Keratinocyte (primary cell): ENCODE results near the gene WNT6. TPM values are rescaled to one million over a fixed set of nuclear protein-coding genes. Genes with fewer than 3 reads are reported as not detected.

Source experiments
- DNase-seq: peaks from one replicate; pipeline ENCODE4 v3.0.0-alpha.2; 2011; ENCODE audit warnings: low read depth, missing footprints, low spot score
- FAIRE-seq: peaks from 2 replicates; lab custom pipeline; 2011; peaks lifted over from hg19 to GRCh38; lab: Jason Lieb, UNC
- H2AFZ ChIP-seq: 2 replicates; pipeline ENCODE4 v1.6.0; 2012; ENCODE audit warnings: low read length, control low read depth, inconsistent platforms; ENCODE audit not compliant: control insufficient read depth
- H3K27ac ChIP-seq: 2 replicates; pipeline ENCODE4 v1.5.1; 2011; ENCODE audit warnings: low read length; ENCODE audit not compliant: control insufficient read depth, insufficient read depth
- H3K27me3 ChIP-seq: 3 replicates; pipeline ENCODE4 v1.6.0; 2011; ENCODE audit warnings: low read length; ENCODE audit not compliant: control insufficient read depth, insufficient read depth; ENCODE audit errors: extremely low read depth
- H3K36me3 ChIP-seq, 2 experiments: 2 replicates in 1 of 2; 3 replicates in 1 of 2; pipeline ENCODE4 v1.5.1; 2011; ENCODE audit warnings: low read length in 2 of 2, mild to moderate bottlenecking in 1 of 2; ENCODE audit not compliant: control insufficient read depth in 2 of 2, insufficient read depth in 2 of 2; ENCODE audit errors: extremely low read depth in 1 of 2
- H3K4me1 ChIP-seq: 3 replicates; pipeline ENCODE4 v1.5.1; 2011; ENCODE audit warnings: low read length; ENCODE audit not compliant: control insufficient read depth, insufficient read depth; ENCODE audit errors: extremely low read depth
- H3K4me2 ChIP-seq: 3 replicates; pipeline ENCODE4 v1.6.0; 2011; ENCODE audit warnings: low read depth, low read length; ENCODE audit not compliant: control insufficient read depth, insufficient read depth; ENCODE audit errors: extremely low read depth
- H3K4me3 ChIP-seq, 3 experiments: fragments of 200-600 bp in 1 of 3; sonication (generic) in 1 of 3; 2 replicates in 2 of 3; 3 replicates in 1 of 3; pipeline ENCODE4 v1.5.1; 2011 to 2016; ENCODE audit warnings: low read length in 3 of 3, mild to moderate bottlenecking in 3 of 3, control low read depth in 2 of 3, inconsistent platforms in 1 of 3, low read depth in 1 of 3, mixed read lengths in 1 of 3, mixed run types in 1 of 3, moderate library complexity in 1 of 3; ENCODE audit not compliant: control insufficient read depth in 2 of 3, insufficient read depth in 2 of 3; ENCODE audit errors: extremely low read depth in 1 of 3
- H3K79me2 ChIP-seq: 2 replicates; pipeline ENCODE4 v1.6.0; 2012; ENCODE audit warnings: low read length; ENCODE audit not compliant: control insufficient read depth, insufficient read depth
- H3K9ac ChIP-seq: 3 replicates; pipeline ENCODE4 v1.6.0; 2011; ENCODE audit warnings: low read length; ENCODE audit not compliant: control insufficient read depth, insufficient read depth; ENCODE audit errors: extremely low read depth
- H3K9me1 ChIP-seq: 3 replicates; pipeline ENCODE4 v1.6.0; 2011; ENCODE audit warnings: low read length; ENCODE audit not compliant: control insufficient read depth, insufficient read depth; ENCODE audit errors: extremely low read depth
- H3K9me3 ChIP-seq: 2 replicates; pipeline ENCODE4 v1.5.1; 2012; ENCODE audit warnings: low read depth, low read length; ENCODE audit not compliant: control insufficient read depth
- H4K20me1 ChIP-seq: 3 replicates; pipeline ENCODE4 v1.6.0; 2011; ENCODE audit warnings: low read length; ENCODE audit not compliant: control insufficient read depth, insufficient read depth; ENCODE audit errors: extremely low read depth
- EZH2 ChIP-seq: IDR thresholded peaks from one replicate; pipeline ENCODE4 v1.6.1; 2012; ENCODE audit warnings: inconsistent platforms, mild to moderate bottlenecking, low read length, moderate library complexity
- dilution Hi-C: fragments of 300-500 bp; cut with MboI; formaldehyde crosslinking; loops from one replicate; pipeline ENCODE4 v1.7.0; 2020; ENCODE audit warnings: low sequenced_read_pairs; ENCODE audit not compliant: extremely low pct_ligation_motif_present
- polyA plus RNA-seq, 5 experiments: library from polyadenylated mRNA; depleted of rRNA in 3 of 5; stranded (reverse) in 3 of 5; stranded (forward) in 1 of 5; unstranded in 1 of 5; fragments of >200 nt; gene quantifications; 1 replicate in 1 of 5; 2 replicates in 3 of 5; 3 replicates in 1 of 5; pipeline versions ENCODE4 v1.2.1 to v1.2.3, GENCODE V29; 2011 to 2012; ENCODE audit warnings: missing spikeins in 2 of 5, low read depth in 1 of 5, low replicate concordance in 1 of 5
- TF ChIP-seq, protein P1 (sequence below), 3 experiments: IDR thresholded peaks in 1 of 3; conservative IDR thresholded peaks in 1 of 3; optimal IDR thresholded peaks in 1 of 3; 2 replicates in 2 of 3; 3 replicates in 1 of 3; pipeline versions ENCODE3 to v1.5.1; 2011; ENCODE audit warnings: low read length in 3 of 3, mild to moderate bottlenecking in 3 of 3, moderate library complexity in 2 of 3, control low read depth in 1 of 3, inconsistent platforms in 1 of 3; ENCODE audit not compliant: insufficient read depth in 2 of 3; ENCODE audit errors: extremely low read depth in 1 of 3

The WNT6 gene
- polyA plus RNA-seq, 1 donor (not counting 4 experiments of a cell fraction or from before 2014, with no cell fraction given): not detected

DNA sequence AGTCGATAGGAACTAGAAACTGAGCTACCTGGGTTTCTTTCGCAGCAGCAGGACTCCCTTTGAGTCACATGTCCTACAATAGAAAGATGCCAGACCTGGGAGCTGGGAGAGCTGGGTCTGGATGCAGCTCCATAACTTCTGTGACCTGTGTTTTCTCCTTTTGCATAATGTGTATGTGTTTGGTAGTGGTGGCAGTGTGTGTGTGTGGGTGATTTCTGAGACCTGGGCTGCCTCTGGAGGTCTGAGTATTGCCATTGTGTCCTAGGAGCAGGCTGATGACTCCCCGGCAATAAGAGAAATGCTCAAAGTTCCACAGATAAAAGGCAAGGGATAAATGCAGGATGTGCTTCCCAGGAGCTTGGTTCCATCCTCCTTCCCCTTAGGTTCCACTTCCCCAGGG, 27.5 kb downstream of the WNT6 start:
- no peak overlapping the region for H3K9ac ChIP-seq
- FAIRE-seq (peak; percentile 43), DNase-seq (no peak)
- no peaks in the 10 kb centered on the region for H4K20me1 ChIP-seq
- dilution Hi-C loops: no loop called here
- no peaks in the 10 kb centered on the region for H3K79me2 ChIP-seq
- H3K9me3 ChIP-seq: no peaks in the 10 kb centered on the region
- H2AFZ ChIP-seq: no peak overlapping the region
- H3K4me1 ChIP-seq: peaks cover 41% of the 10 kb centered on the region
- no peaks in the 10 kb centered on the region for H3K27me3 ChIP-seq
- H3K4me2 ChIP-seq: no peak overlapping the region
- H3K9me1 ChIP-seq: peaks cover 2% of the 10 kb centered on the region
- TF ChIP-seq, protein P1, sequence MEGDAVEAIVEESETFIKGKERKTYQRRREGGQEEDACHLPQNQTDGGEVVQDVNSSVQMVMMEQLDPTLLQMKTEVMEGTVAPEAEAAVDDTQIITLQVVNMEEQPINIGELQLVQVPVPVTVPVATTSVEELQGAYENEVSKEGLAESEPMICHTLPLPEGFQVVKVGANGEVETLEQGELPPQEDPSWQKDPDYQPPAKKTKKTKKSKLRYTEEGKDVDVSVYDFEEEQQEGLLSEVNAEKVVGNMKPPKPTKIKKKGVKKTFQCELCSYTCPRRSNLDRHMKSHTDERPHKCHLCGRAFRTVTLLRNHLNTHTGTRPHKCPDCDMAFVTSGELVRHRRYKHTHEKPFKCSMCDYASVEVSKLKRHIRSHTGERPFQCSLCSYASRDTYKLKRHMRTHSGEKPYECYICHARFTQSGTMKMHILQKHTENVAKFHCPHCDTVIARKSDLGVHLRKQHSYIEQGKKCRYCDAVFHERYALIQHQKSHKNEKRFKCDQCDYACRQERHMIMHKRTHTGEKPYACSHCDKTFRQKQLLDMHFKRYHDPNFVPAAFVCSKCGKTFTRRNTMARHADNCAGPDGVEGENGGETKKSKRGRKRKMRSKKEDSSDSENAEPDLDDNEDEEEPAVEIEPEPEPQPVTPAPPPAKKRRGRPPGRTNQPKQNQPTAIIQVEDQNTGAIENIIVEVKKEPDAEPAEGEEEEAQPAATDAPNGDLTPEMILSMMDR (optimal IDR thresholded peaks at IDR 0.05 in 1 of 3, IDR thresholded peaks at IDR 0.05 in 1 of 3, conservative IDR thresholded peaks at IDR 0.05 in 1 of 3; ENCODE audit: extremely low read depth in 1 of 3, insufficient read depth in 2 of 3, low read length in 3 of 3): no peak
- TF ChIP-seq EZH2: no peak
- H3K4me3 ChIP-seq: no peak overlapping the region
- no peaks in the 10 kb centered on the region for H3K36me3 ChIP-seq
- no peak overlapping the region for H3K27ac ChIP-seq

DNA sequence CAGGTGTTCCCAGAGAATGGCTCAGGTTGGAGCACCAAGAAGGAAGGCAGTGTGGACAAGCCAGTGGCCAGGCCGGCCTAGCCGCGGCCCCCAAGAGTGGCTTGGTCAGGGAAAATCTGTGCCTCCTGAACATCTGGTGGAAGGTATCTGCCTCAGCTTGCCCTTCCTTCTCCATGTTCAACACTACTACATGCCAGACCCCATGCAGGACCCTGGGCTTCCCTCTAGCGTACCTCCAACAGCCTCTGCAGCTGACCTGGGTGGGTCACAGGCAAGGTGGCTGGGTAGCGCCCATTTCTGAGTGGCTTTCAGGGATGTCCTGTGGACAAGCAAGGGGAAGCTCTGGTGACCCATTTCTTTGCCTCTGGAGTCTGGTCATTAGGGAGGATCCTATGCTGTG, 28.7 kb downstream of the WNT6 start:
- Histone ChIP-seq H3K4me3 (no peak overlapping the region), H3K27ac (no peak overlapping the region), H3K4me1 (peaks cover 36% of the 10 kb centered on the region), H3K4me2 (no peak overlapping the region), H3K36me3 (no peaks in the 10 kb centered on the region), H2AFZ (no peak overlapping the region), H3K27me3 (no peaks in the 10 kb centered on the region), H3K79me2 (no peaks in the 10 kb centered on the region), H3K9ac (no peak overlapping the region), H3K9me3 (no peaks in the 10 kb centered on the region), H3K9me1 (no peaks in the 10 kb centered on the region), H4K20me1 (no peaks in the 10 kb centered on the region)
- dilution Hi-C loops: no loop called here
- FAIRE-seq (no peak), DNase-seq (no peak)
- TF ChIP-seq, protein P1 (optimal IDR thresholded peaks at IDR 0.05 in 1 of 3, IDR thresholded peaks at IDR 0.05 in 1 of 3, conservative IDR thresholded peaks at IDR 0.05 in 1 of 3; ENCODE audit: extremely low read depth in 1 of 3, insufficient read depth in 2 of 3, low read length in 3 of 3): no peak
- TF ChIP-seq EZH2: no peak
